Brain microvascular endothelial cell (primary cell): ENCODE data around the gene CDON.

Source experiments
- DNase-seq: peaks from one replicate; pipeline ENCODE4 v3.0.0-alpha.2; 2020
- H3K27ac ChIP-seq: fragments of 250-450 bp; sonication (Bioruptor Pico); 2 replicates; pipeline ENCODE4 v1.5.1; 2020; ENCODE audit warnings: mild to moderate bottlenecking, moderate library complexity
- H3K27me3 ChIP-seq: fragments of 250-450 bp; sonication (Bioruptor Pico); replicated peaks from 2 replicates; pipeline ENCODE4 v1.5.1; 2020; ENCODE audit warnings: mild to moderate bottlenecking
- H3K36me3 ChIP-seq: fragments of 250-450 bp; sonication (Bioruptor Pico); replicated peaks from 2 replicates; pipeline ENCODE4 v1.5.1; 2020; ENCODE audit warnings: mild to moderate bottlenecking
- H3K4me3 ChIP-seq: 2 replicates; pipeline ENCODE4 v1.5.1; 2011; ENCODE audit warnings: low read depth, mild to moderate bottlenecking, control low read depth, low read length, moderate library complexity
- in situ Hi-C: cut with HindIII; loops from 2 replicates; pipeline ENCODE4 v1.10.0; 2017; ENCODE audit warnings: low sequenced_read_pairs, low pct_ligation_motif_present
- TF ChIP-seq, protein P1 (sequence below): IDR thresholded peaks from 2 replicates; pipeline ENCODE4 v1.5.1; 2011; ENCODE audit warnings: low read depth, mild to moderate bottlenecking, moderate library complexity, low read length, control low read depth, inconsistent platforms; ENCODE audit errors: missing control alignments

Gene CDON

DNA sequence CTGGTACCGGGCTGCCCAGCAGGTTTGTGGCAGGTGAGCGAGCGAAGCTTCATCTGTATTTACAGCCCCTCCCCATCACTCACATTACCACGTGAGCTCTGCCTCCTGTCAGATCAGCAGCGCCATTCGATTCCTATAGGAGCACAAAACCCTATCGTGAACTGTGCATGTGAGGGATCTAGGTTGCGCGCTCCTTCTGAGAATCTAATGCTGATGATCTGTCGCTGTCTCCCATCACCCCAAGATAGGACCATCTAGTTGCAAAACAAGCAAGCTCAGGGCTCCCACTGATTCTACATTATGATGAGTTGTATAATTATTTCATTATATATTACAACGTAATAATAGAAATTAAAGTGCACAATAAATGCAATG, 132.6 kb downstream of the CDON start:
- Histone ChIP-seq H3K27ac (no peak overlapping the region), H3K27me3 (peaks cover 2% of the 10 kb centered on the region), H3K4me3 (no peak overlapping the region), H3K36me3 (no peaks in the 10 kb centered on the region)
- in situ Hi-C loops = loop anchor here (25.0 kb wide), 1 partner anchor 257 kb away; no protein-coding TSS in a partner anchor
- TF ChIP-seq, protein P1, sequence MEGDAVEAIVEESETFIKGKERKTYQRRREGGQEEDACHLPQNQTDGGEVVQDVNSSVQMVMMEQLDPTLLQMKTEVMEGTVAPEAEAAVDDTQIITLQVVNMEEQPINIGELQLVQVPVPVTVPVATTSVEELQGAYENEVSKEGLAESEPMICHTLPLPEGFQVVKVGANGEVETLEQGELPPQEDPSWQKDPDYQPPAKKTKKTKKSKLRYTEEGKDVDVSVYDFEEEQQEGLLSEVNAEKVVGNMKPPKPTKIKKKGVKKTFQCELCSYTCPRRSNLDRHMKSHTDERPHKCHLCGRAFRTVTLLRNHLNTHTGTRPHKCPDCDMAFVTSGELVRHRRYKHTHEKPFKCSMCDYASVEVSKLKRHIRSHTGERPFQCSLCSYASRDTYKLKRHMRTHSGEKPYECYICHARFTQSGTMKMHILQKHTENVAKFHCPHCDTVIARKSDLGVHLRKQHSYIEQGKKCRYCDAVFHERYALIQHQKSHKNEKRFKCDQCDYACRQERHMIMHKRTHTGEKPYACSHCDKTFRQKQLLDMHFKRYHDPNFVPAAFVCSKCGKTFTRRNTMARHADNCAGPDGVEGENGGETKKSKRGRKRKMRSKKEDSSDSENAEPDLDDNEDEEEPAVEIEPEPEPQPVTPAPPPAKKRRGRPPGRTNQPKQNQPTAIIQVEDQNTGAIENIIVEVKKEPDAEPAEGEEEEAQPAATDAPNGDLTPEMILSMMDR = no peak
- no peak for DNase-seq

DNA sequence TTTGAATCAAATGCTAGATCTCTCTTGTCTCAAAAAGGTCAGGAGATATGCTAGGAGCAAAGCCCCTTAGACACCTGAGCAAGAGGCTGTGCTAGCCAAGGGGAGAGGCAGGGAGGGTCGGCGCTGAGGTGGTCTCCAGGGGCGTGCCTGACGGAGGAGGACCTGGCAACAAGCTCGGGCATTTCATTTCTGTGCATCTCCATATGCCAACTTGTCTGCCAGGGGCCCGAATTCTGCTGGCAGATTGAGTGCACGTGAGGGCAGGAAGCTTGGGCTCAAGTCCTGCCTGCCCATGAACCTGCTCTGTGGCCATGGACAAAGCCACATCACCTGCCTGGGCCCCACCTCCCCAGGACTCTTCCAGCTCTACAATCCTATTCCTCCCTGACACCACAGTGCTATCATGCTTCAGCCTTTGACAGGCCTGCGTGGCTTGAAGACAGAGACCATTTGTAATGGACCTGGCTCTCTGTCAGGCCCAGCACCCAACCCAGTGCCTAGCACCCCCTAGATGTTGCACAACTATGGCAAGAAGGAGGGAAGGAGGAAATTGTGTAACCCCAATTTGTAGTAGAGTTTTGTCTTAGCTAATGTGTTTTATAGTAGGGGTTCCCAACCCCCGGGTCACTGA, 133.1 kb downstream of the CDON start:
- TF ChIP-seq, protein P1 = no peak
- no peaks in the 10 kb centered on the region for H3K36me3 ChIP-seq
- no peak for DNase-seq
- no peak overlapping the region for H3K27ac ChIP-seq
- in situ Hi-C loops = loop anchor here (25.0 kb wide), 1 partner anchor 258 kb away; no protein-coding TSS in a partner anchor
- peaks cover 2% of the 10 kb centered on the region for H3K27me3 ChIP-seq
- no peak overlapping the region for H3K4me3 ChIP-seq

DNA sequence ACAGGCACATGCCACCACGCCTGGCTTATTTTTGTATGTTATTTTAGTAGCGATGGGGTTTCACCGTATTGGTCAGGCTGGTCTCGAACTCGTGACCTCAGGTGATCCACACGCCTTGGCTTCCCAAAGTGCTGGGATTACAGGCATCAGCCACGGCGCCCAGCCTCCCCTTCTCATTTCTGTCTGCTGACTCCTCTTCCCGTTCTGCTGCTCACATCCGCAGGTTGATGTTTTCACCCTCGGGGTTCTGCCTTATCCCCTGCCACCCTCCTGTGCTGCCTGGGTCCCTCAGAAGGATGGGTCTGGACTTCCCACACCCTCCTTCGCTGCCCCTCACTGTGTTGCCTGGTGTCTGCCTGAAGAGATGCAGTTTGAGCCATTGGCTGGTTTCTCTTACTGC, 136.0 kb downstream of the CDON start:
- TF ChIP-seq, protein P1 = no peak
- Histone ChIP-seq H3K4me3 (no peak overlapping the region), H3K36me3 (no peaks in the 10 kb centered on the region), H3K27me3 (peaks cover 2% of the 10 kb centered on the region), H3K27ac (no peak overlapping the region)
- in situ Hi-C loops = loop anchor here (25.0 kb wide), 1 partner anchor 261 kb away; no protein-coding TSS in a partner anchor
- DNase-seq = no peak

DNA sequence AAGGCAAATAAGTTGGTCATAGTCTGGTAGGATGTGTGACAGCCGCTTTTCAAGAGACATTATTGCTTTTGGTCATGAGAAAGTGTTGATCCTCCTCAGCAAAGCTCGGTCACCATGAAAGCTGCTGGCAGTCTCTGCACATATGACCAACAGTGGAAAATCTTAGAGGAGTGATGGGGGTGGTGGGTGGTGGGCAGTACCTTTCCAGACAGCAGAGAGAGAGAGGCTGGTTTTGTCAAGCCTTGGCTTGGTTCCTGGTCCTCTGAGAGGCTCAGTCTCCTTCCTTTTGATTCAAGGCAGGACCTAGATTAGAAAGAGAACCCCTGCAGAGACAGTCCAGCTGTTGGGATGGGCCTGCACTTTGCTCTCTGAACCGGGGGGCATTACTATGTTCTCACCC, 136.9 kb downstream of the CDON start:
- in situ Hi-C loops = loop anchor here (25.0 kb wide), 1 partner anchor 261 kb away; no protein-coding TSS in a partner anchor
- Histone ChIP-seq H3K27ac (no peak overlapping the region), H3K4me3 (no peak overlapping the region), H3K36me3 (no peaks in the 10 kb centered on the region), H3K27me3 (peaks cover 2% of the 10 kb centered on the region)
- TF ChIP-seq, protein P1 = no peak
- no peak for DNase-seq

DNA sequence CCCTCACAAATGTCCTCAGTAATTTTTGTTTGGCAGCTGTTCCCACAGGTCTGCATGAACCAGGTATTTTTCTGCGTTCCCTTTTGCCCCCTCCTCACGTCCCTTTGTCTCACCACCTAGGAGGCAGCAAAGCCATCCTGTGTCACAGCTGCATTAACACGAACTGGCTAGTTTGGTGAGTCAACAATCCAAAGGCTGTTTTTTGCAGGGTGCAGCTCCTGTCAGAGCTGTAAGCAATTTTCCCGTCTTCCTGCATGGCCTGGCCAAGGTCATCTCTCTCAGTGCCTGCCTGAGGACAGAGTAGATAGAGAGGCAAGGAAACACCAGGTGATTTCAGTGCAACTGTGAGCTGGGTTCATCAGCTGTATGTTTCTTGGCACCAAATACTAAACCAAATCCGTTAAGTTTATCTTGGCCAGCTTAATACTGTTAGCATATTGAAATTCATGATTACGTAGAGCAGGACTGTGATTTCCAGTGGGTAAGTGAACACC, 137.4 kb downstream of the CDON start:
- TF ChIP-seq, protein P1 = no peak
- in situ Hi-C loops = loop anchor here (25.0 kb wide), 1 partner anchor 262 kb away; no protein-coding TSS in a partner anchor
- Histone ChIP-seq H3K36me3 (no peaks in the 10 kb centered on the region), H3K27me3 (peaks cover 2% of the 10 kb centered on the region), H3K4me3 (no peak overlapping the region), H3K27ac (no peak overlapping the region)
- DNase-seq = no peak
